ENCODE measurements around the gene EBNA1BP2.
A peak's percentile ranks its signal among the peaks of the same experiment; 100 is the strongest.
"Not testable (repeated sequence)": the region's sequence is repeated elsewhere in the genome, so short reads cannot be mapped to it uniquely, and the experiment has no call there.

Gene EBNA1BP2

GRCh38 chr1:43171312-43171875 lies 696 bp downstream of the EBNA1BP2 start:
- no peak for DNase-seq

- DNase-seq: no peak
Observed at GRCh38 chr1:43165765-43166164, 6.3 kb downstream of the EBNA1BP2 start.

- no peak for DNase-seq
Observed at GRCh38 chr1:43165162-43165561, 6.9 kb downstream of the EBNA1BP2 start.

- no peak for DNase-seq
Observed at GRCh38 chr1:43156026-43156425, 16.1 kb downstream of the EBNA1BP2 start.

GRCh38 chr1:43153443-43153842 lies 18.6 kb downstream of the EBNA1BP2 start:
- no peak for DNase-seq

- DNase-seq: peak in 1 of 2 experiments; percentile 18
Observed at GRCh38 chr1:43152866-43153265, 19.2 kb downstream of the EBNA1BP2 start.

GRCh38 chr1:43149889-43150288 lies 22.2 kb downstream of the EBNA1BP2 start:
- no peak for DNase-seq

- DNase-seq: peak; percentile 81 to 91
Observed at GRCh38 chr1:43147625-43148327, 24.3 kb downstream of the EBNA1BP2 start.

- no peak for DNase-seq
Observed at GRCh38 chr1:43144237-43144636, 27.9 kb downstream of the EBNA1BP2 start.

GRCh38 chr1:43143441-43143888 lies 28.6 kb downstream of the EBNA1BP2 start:
- peak in 1 of 2 experiments; percentile 20 for DNase-seq

- no peak for DNase-seq
Observed at GRCh38 chr1:43140583-43140982, 31.5 kb downstream of the EBNA1BP2 start.

- DNase-seq: no peak
Observed at GRCh38 chr1:43140010-43140409, 32.1 kb downstream of the EBNA1BP2 start.

GRCh38 chr1:43139295-43139694 lies 32.8 kb downstream of the EBNA1BP2 start:
- DNase-seq: not testable (repeated sequence)

- no peak for DNase-seq
Observed at GRCh38 chr1:43137445-43138052, 34.5 kb downstream of the EBNA1BP2 start.

GRCh38 chr1:43135857-43136781 lies 36.0 kb downstream of the EBNA1BP2 start:
- no peak for DNase-seq

- no peak for DNase-seq
Observed at GRCh38 chr1:43134640-43135039, 37.5 kb downstream of the EBNA1BP2 start.

GRCh38 chr1:43134068-43134467 lies 38.0 kb downstream of the EBNA1BP2 start:
- DNase-seq: no peak

- no peak for DNase-seq
Observed at GRCh38 chr1:43129426-43129825, 42.7 kb downstream of the EBNA1BP2 start.

- no peak for DNase-seq
Observed at GRCh38 chr1:43128816-43129215, 43.3 kb downstream of the EBNA1BP2 start.

- DNase-seq: no peak
Observed at GRCh38 chr1:43123031-43123430, 49.1 kb downstream of the EBNA1BP2 start.

- no peak for DNase-seq
Observed at GRCh38 chr1:43121256-43121900, 50.7 kb downstream of the EBNA1BP2 start.

GRCh38 chr1:43119928-43120586 lies 52.0 kb downstream of the EBNA1BP2 start:
- not testable (repeated sequence) for DNase-seq

Data from NCI-H524 (cell line).